Testis (tissue), 3 donors: ENCODE measurements around the gene NHSL1. TPM values are rescaled to one million over a fixed set of nuclear protein-coding genes. Genes with fewer than 3 reads are reported as not detected.

ENCODE experiments used
- DNase-seq: peaks from one replicate; pipeline ENCODE4 v3.0.0-alpha.2; 2019
- H3K27ac ChIP-seq, 2 donors: fragments of 200-600 bp; sonication (generic); one replicate each; pipeline ENCODE4 v1.5.1; 2019
- H3K27me3 ChIP-seq: fragments of 200-600 bp; sonication (generic); one replicate; pipeline ENCODE4 v1.5.1; 2019
- H3K36me3 ChIP-seq: fragments of 200-600 bp; sonication (generic); one replicate; pipeline ENCODE4 v1.5.1; 2017; ENCODE audit warnings: low read depth; ENCODE audit errors: missing control alignments
- H3K4me1 ChIP-seq: fragments of 200-600 bp; sonication (generic); one replicate; pipeline ENCODE4 v1.5.1; 2019
- H3K4me3 ChIP-seq, 2 donors: fragments of 200-600 bp; sonication (generic); one replicate each; pipeline ENCODE4 v1.5.1; 2017 to 2019
- H3K9me3 ChIP-seq: fragments of 200-600 bp; sonication (generic); one replicate; pipeline ENCODE4 v1.5.1; 2017
- CTCF ChIP-seq, 3 experiments: fragments of 450-650 bp in 2 of 3; fragments of 200-600 bp in 1 of 3; sonication (generic) in 1 of 3; IDR thresholded peaks; one replicate each; pipeline ENCODE4 v1.5.1; 2016 to 2019; ENCODE audit warnings: antibody characterized with exemption in 3 of 3, mild to moderate bottlenecking in 2 of 3, moderate library complexity in 1 of 3
- POLR2A ChIP-seq: fragments of 450-650 bp; IDR thresholded peaks from one replicate; pipeline ENCODE4 v1.6.1; 2017; ENCODE audit warnings: antibody characterized with exemption, mild to moderate bottlenecking, moderate library complexity
- WGBS, 2 donors: methylation state at CpG; one replicate each; pipeline ENCODE4 v1.1.5; 2018; 5-methylcytosine and 5-hydroxymethylcytosine counted together
- intact Hi-C: fragments of 100-400 bp; cut with DNase I; formaldehyde crosslinking; loops from one replicate; pipeline ENCODE4 v1.15.1; 2023; ENCODE audit warnings: low total_unique reads
- polyA plus RNA-seq: library from polyadenylated mRNA; stranded (reverse); fragments of 350-450 nt; fragmentation: Illumina TruSeq; extraction: RNeasy Lipid Tissue Mini Kit (QIAGEN cat#74804); gene quantifications from one replicate; pipeline ENCODE4 v1.2.3, GENCODE V29; 2014; ENCODE audit warnings: low read depth, low replicate concordance; ENCODE audit not compliant: insufficient read depth
- total RNA-seq, 2 donors: library from RNA; depleted of rRNA; stranded (reverse); fragments of >200 nt; gene quantifications; one replicate each; pipeline ENCODE4 v1.2.3, GENCODE V29; 2016

Gene NHSL1
- total and polyA plus RNA-seq, 3 donors from 2014 or later, result 2.5 to 2.7 (median 2.6) TPM

GRCh38 chr6:138383776-138384175 is 115.5 kb downstream of the NHSL1 start:
- TF ChIP-seq POLR2A, result no peak
- H3K36me3 ChIP-seq, result no peaks in the 10 kb centered on the region
- intact Hi-C loops, result no loop called here
- H3K9me3 ChIP-seq, result no peaks in the 10 kb centered on the region
- H3K4me3 ChIP-seq, result no peak overlapping the region
- no peak overlapping the region for H3K27ac ChIP-seq
- WGBS, 2 donors, result 87 to 88% methylated on average over 3 of the region's 3 CpGs
- no peaks in the 10 kb centered on the region for H3K27me3 ChIP-seq
- H3K4me1 ChIP-seq, result no peaks in the 10 kb centered on the region
- DNase-seq, result no peak

GRCh38 chr6:138382498-138383265 is 116.6 kb downstream of the NHSL1 start:
- DNase-seq, result no peak
- Histone ChIP-seq H3K36me3 (no peaks in the 10 kb centered on the region), H3K27me3 (no peaks in the 10 kb centered on the region), H3K9me3 (no peaks in the 10 kb centered on the region), H3K4me1 (no peaks in the 10 kb centered on the region), H3K4me3 (no peak overlapping the region), H3K27ac (no peak overlapping the region)
- intact Hi-C loops, result no loop called here
- 85% methylated on average over 8 of the region's 8 CpGs for WGBS, 2 donors
- TF ChIP-seq CTCF (IDR thresholded peaks at IDR 0.05), result no peak
- no peak for TF ChIP-seq POLR2A

GRCh38 chr6:138378463-138378862 is 120.8 kb downstream of the NHSL1 start:
- Histone ChIP-seq H3K36me3 (no peaks in the 10 kb centered on the region), H3K4me3 (no peak overlapping the region), H3K27me3 (no peaks in the 10 kb centered on the region), H3K27ac (no peak overlapping the region), H3K9me3 (no peaks in the 10 kb centered on the region), H3K4me1 (no peaks in the 10 kb centered on the region)
- TF ChIP-seq CTCF (IDR thresholded peaks at IDR 0.05) (no peak), POLR2A (no peak)
- intact Hi-C loops, result no loop called here
- no peak for DNase-seq
- WGBS, 2 donors, result 76 to 85% methylated on average over 4 of the region's 4 CpGs

- H3K4me1 ChIP-seq, result no peaks in the 10 kb centered on the region
- 86 to 91% methylated on average over 6 of the region's 6 CpGs for WGBS, 2 donors
- no peaks in the 10 kb centered on the region for H3K27me3 ChIP-seq
- TF ChIP-seq POLR2A (no peak), CTCF (IDR thresholded peaks at IDR 0.05) (no peak)
- no peak for DNase-seq
- no peaks in the 10 kb centered on the region for H3K36me3 ChIP-seq
- no peak within 1 kb of the TSS for H3K27ac ChIP-seq
- intact Hi-C loops, result no loop called here
- H3K4me3 ChIP-seq, result no peak within 1 kb of the TSS
- H3K9me3 ChIP-seq, result no peaks in the 10 kb centered on the region
Measured at GRCh38 chr6:138377844-138378243, 121.5 kb downstream of the NHSL1 start, which contains the start of gene SMIM28. SMIM28 (plus strand) TSS chr6:138377905; CDS start chr6:138378073, 168 bp downstream.

- Histone ChIP-seq H3K27ac (no peak overlapping the region), H3K36me3 (no peaks in the 10 kb centered on the region), H3K27me3 (no peaks in the 10 kb centered on the region), H3K9me3 (no peaks in the 10 kb centered on the region), H3K4me3 (no peak overlapping the region), H3K4me1 (no peaks in the 10 kb centered on the region)
- intact Hi-C loops, result no loop called here
- TF ChIP-seq POLR2A (no peak), CTCF (IDR thresholded peaks at IDR 0.05) (no peak)
- no peak for DNase-seq
Measured at GRCh38 chr6:138377042-138377441, 122.3 kb downstream of the NHSL1 start.
